HCT116 (cell line): Measurements from ENCODE around the gene PLA2R1. TPM values are rescaled to one million over a fixed set of nuclear protein-coding genes. Genes with fewer than 3 reads are reported as not detected.

Experiments
- ATAC-seq: fragments of 200-7000 bp; cut with Tn5 transposase; 2 replicates; pipeline ENCODE4 v1.9.1; 2020; ENCODE audit warnings: mild to moderate bottlenecking, moderate library complexity
- BruUV-seq: library from RNA; stranded (reverse); fragments of 400-500 nt; replicated peaks from 2 replicates; lab custom pipeline; 2021; lab: Mats Ljungman, UMichigan
- CTCF ChIA-PET: fragments of 300-600 bp; sonication (Branson Sonifier 250); formaldehyde crosslinking; loops from one replicate; lab custom pipeline; 2021; ENCODE audit warnings: antibody characterized with exemption; lab: Charles Lee
- POLR2A ChIA-PET: fragments of 300-600, 350-600 bp; sonication (Branson Sonifier 250); formaldehyde crosslinking; loops from one replicate; lab custom pipeline; 2021; ENCODE audit warnings: antibody characterized with exemption; lab: Charles Lee
- RAD21 ChIA-PET, 2 experiments: fragments of 300-600 bp; sonication (Branson Sonifier 250); formaldehyde crosslinking; loops; one replicate each; lab custom pipeline; 2023; ENCODE audit warnings: low total read pairs in 2 of 2; ENCODE audit not compliant: uncharacterized antibody in 2 of 2, unreplicated experiment in 2 of 2, low non-redundant PET in 1 of 2; lab: Charles Lee
- DNase-seq: peaks from one replicate; pipeline ENCODE4 v3.0.0-alpha.2; 2010; ENCODE audit warnings: low read depth, low spot score
- H2AFZ ChIP-seq: fragments of 200-600 bp; shearing (Covaris generic), sonication (generic); 2 replicates; pipeline ENCODE4 v1.6.1; 2017; ENCODE audit warnings: low read depth, mixed run types, mixed read lengths, antibody characterized with exemption, low read length; ENCODE audit not compliant: poor library complexity, severe bottlenecking
- H3K27ac ChIP-seq: 2 replicates; pipeline ENCODE4 v1.5.1; 2012; ENCODE audit warnings: low read depth, low read length
- H3K27me3 ChIP-seq: fragments of 200-600 bp; sonication (generic); 2 replicates; pipeline ENCODE4 v1.6.1; 2016; ENCODE audit warnings: mixed run types, low read length, mixed read lengths; ENCODE audit not compliant: insufficient read depth
- H3K36me3 ChIP-seq, 2 experiments: fragments of 200-500 bp in 1 of 2; fragments of 200-600 bp in 1 of 2; sonication (Bioruptor generic) in 1 of 2; sonication (generic) in 1 of 2; 2 replicates each; pipeline versions ENCODE4 v1.5.1 to v1.6.1; 2014 to 2016; ENCODE audit warnings: low read length in 2 of 2, inconsistent platforms in 1 of 2, mixed read lengths in 1 of 2, mixed run types in 1 of 2; ENCODE audit not compliant: insufficient read depth in 2 of 2, control insufficient read depth in 1 of 2
- H3K4me1 ChIP-seq, 2 experiments: fragments of 200-600 bp in 1 of 2; sonication (generic) in 1 of 2; 2 replicates each; pipeline versions ENCODE4 v1.5.1 to v1.6.1; 2012 to 2017; ENCODE audit warnings: low read length in 2 of 2, inconsistent platforms in 1 of 2, mild to moderate bottlenecking in 1 of 2, mixed read lengths in 1 of 2, mixed run types in 1 of 2, moderate library complexity in 1 of 2; ENCODE audit not compliant: insufficient read depth in 2 of 2, control insufficient read depth in 1 of 2
- H3K4me2 ChIP-seq: fragments of 200-600 bp; sonication (generic); 2 replicates; pipeline ENCODE4 v1.6.1; 2017; ENCODE audit warnings: mixed run types, low read length, mixed read lengths
- H3K4me3 ChIP-seq, 2 experiments: fragments of 200-600 bp in 1 of 2; sonication (generic) in 1 of 2; replicated peaks in 1 of 2; 2 replicates each; pipeline ENCODE4 v1.5.1; 2011 to 2016; ENCODE audit warnings: low read length in 2 of 2, control low read depth in 1 of 2, low read depth in 1 of 2, mild to moderate bottlenecking in 1 of 2, mixed read lengths in 1 of 2, mixed run types in 1 of 2
- H3K79me2 ChIP-seq: fragments of 200-600 bp; sonication (generic); 2 replicates; pipeline ENCODE4 v1.6.1; 2017; ENCODE audit warnings: mild to moderate bottlenecking, mixed run types, low read length, moderate library complexity, mixed read lengths; ENCODE audit not compliant: insufficient read depth
- H3K9ac ChIP-seq: fragments of 200-600 bp; sonication (generic); 2 replicates; pipeline ENCODE4 v1.6.1; 2016; ENCODE audit warnings: low read length, mixed read lengths
- H3K9me2 ChIP-seq: fragments of 200-600 bp; sonication (generic), shearing (Covaris generic); 2 replicates; pipeline ENCODE4 v1.6.1; 2017; ENCODE audit warnings: mixed run types, mild to moderate bottlenecking, moderate library complexity; ENCODE audit not compliant: insufficient read depth
- H3K9me3 ChIP-seq, 2 experiments: fragments of 200-500 bp in 1 of 2; fragments of 200-600 bp in 1 of 2; sonication (Bioruptor generic) in 1 of 2; sonication (generic) in 1 of 2; 2 replicates each; pipeline ENCODE4 v1.6.1; 2014 to 2017; ENCODE audit warnings: low read length in 2 of 2, mixed read lengths in 2 of 2, inconsistent platforms in 1 of 2, low read depth in 1 of 2, mild to moderate bottlenecking in 1 of 2, mixed run types in 1 of 2, moderate library complexity in 1 of 2; ENCODE audit not compliant: control insufficient read depth in 1 of 2, insufficient read depth in 1 of 2
- H4K20me1 ChIP-seq: fragments of 200-600 bp; sonication (generic), shearing (Covaris generic); 2 replicates; pipeline ENCODE4 v1.6.1; 2017; ENCODE audit warnings: mixed run types, mild to moderate bottlenecking, moderate library complexity; ENCODE audit not compliant: insufficient read depth
- CBX3 ChIP-seq: IDR thresholded peaks from 2 replicates; pipeline ENCODE4 v1.6.1; 2012; ENCODE audit warnings: low read depth
- CEBPB ChIP-seq: IDR thresholded peaks from 2 replicates; pipeline ENCODE4 v1.6.1; 2012; ENCODE audit warnings: low read depth
- EGR1 ChIP-seq: IDR thresholded peaks from 2 replicates; pipeline ENCODE4 v1.6.1; 2012; ENCODE audit warnings: low read depth
- ELF1 ChIP-seq: IDR thresholded peaks from 2 replicates; pipeline ENCODE4 v1.6.1; 2012; ENCODE audit warnings: low read depth, borderline replicate concordance
- EZH2 ChIP-seq: fragments of 200-600 bp; sonication (generic); IDR thresholded peaks from 2 replicates; pipeline ENCODE4 v1.6.1; 2017; ENCODE audit warnings: antibody characterized with exemption, mixed run types
- EZH2phosphoT487 ChIP-seq: fragments of 200-600 bp; IDR thresholded peaks from 2 replicates; pipeline ENCODE4 v1.6.1; 2018; ENCODE audit warnings: antibody characterized with exemption, borderline replicate concordance
- FOSL1 ChIP-seq: IDR thresholded peaks from 2 replicates; pipeline ENCODE4 v1.6.1; 2012; ENCODE audit warnings: low read depth
- JUND ChIP-seq: IDR thresholded peaks from 2 replicates; pipeline ENCODE4 v1.6.1; 2012
- POLR2A ChIP-seq: IDR thresholded peaks from 2 replicates; pipeline ENCODE4 v1.7.0; 2011; ENCODE audit warnings: borderline replicate concordance; ENCODE audit not compliant: insufficient read depth, insufficient read length; ENCODE audit errors: extremely low read depth
- POLR2AphosphoS5 ChIP-seq: IDR thresholded peaks from 2 replicates; pipeline ENCODE4 v1.6.1; 2011; ENCODE audit warnings: mild to moderate bottlenecking, low read depth, low read length, moderate library complexity
- RAD21 ChIP-seq: IDR thresholded peaks from 2 replicates; pipeline ENCODE4 v1.6.1; 2012; ENCODE audit warnings: low read depth, mild to moderate bottlenecking
- SIN3A ChIP-seq: IDR thresholded peaks from 2 replicates; pipeline ENCODE4 v1.6.1; 2012; ENCODE audit warnings: low read depth
- SP1 ChIP-seq: IDR thresholded peaks from 2 replicates; pipeline ENCODE4 v1.6.1; 2012; ENCODE audit warnings: low read depth
- SRF ChIP-seq: IDR thresholded peaks from 2 replicates; pipeline ENCODE4 v1.6.1; 2012; ENCODE audit warnings: low read depth
- TCF7L2 ChIP-seq: IDR thresholded peaks from 2 replicates; pipeline ENCODE4 v1.7.0; 2011; ENCODE audit warnings: borderline replicate concordance, inconsistent platforms; ENCODE audit not compliant: insufficient read depth, insufficient read length; ENCODE audit errors: extremely low read depth
- intact Hi-C: fragments of 100-400 bp; cut with micrococcal nuclease; formaldehyde crosslinking; loops from 2 replicates; pipeline ENCODE4 v1.10.0; 2022
- total RNA-seq: library from RNA; stranded (reverse); gene quantifications from one replicate; pipeline ENCODE4 v1.2.1, GENCODE V29; 2021; ENCODE audit not compliant: unreplicated experiment
- TF ChIP-seq, protein P1 (sequence below): IDR thresholded peaks from 2 replicates; pipeline ENCODE4 v1.6.1; 2011; ENCODE audit warnings: mild to moderate bottlenecking, low read length, moderate library complexity; ENCODE audit not compliant: insufficient replicate concordance; ENCODE audit errors: extremely low read depth
- TF ChIP-seq, protein P2 (sequence below): IDR thresholded peaks from 2 replicates; pipeline ENCODE4 v1.6.1; 2012; ENCODE audit warnings: low read depth
- TF ChIP-seq, protein P3 (sequence below), 3 experiments: fragments of 200-600 bp in 1 of 3; sonication (generic) in 1 of 3; IDR thresholded peaks in 2 of 3; conservative IDR thresholded peaks in 1 of 3; 2 replicates each; pipeline ENCODE4 v1.5.1; 2012 to 2017; ENCODE audit warnings: low read depth in 2 of 3, low read length in 2 of 3, antibody characterized with exemption in 1 of 3, borderline replicate concordance in 1 of 3, control low read depth in 1 of 3, mild to moderate bottlenecking in 1 of 3, mixed read lengths in 1 of 3, mixed run types in 1 of 3, moderate library complexity in 1 of 3; ENCODE audit not compliant: insufficient read depth in 1 of 3
- TF ChIP-seq, protein P4 (sequence below): IDR thresholded peaks from 2 replicates; pipeline ENCODE4 v1.6.1; 2012

The PLA2R1 gene
- total RNA-seq, 1 experiment from 2014 or later, result 0.34 TPM

DNA sequence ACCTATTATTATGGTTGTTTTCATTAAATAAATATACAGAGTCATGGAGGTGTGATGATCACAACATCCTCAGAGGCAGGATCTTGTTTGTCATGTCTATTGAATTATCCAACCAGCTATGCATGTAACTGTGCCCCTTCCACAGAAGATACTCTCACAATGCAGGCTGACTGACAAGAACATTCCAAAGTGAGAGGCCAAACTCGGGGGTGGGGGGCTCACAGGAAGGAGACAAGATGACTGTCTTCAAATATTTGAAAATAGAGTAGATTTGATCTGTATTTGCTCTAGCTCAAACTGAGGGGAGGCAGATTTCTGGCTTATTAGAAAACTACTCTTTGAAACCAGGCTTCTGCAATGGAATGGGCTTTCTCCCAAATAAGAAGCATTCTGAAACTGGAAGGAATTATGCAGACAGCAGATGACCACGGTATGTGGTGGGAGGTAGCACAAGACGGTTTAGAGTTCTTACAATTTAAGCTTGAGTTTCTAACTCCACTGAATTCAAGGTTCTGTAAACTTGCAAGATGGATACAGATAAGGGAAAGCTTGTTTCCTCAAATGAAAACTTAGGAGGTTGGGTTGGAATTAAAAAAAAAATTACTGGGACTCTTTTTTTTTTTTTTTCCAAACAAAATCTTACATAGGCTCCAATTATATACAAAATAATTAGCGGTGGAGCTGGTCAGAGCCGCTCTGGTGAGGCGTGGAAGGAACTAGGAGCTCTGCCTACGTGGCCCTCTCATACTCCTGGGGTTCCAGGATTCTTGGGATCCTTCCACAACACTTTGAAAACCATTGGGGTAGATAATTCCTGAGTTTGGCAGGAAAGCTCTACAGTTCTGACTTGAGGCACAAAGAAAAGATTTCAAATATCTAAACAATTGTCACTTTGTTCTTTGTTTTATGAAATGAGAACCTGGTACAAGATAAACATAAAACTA is 79.3 kb downstream of the PLA2R1 start:
- no peaks in the 10 kb centered on the region for H3K79me2 ChIP-seq
- no peak overlapping the region for H3K4me3 ChIP-seq
- no peaks in the 10 kb centered on the region for H3K36me3 ChIP-seq
- no peaks in the 10 kb centered on the region for H3K9me3 ChIP-seq
- CTCF ChIA-PET, result interaction anchor here (1.3 to 1.9 kb wide), 3 partner anchors 14 to 40 kb away, joined by 5 to 6 read pairs (median 5); no protein-coding TSS in a partner anchor
- no peaks in the 10 kb centered on the region for H4K20me1 ChIP-seq
- no peak overlapping the region for H3K27ac ChIP-seq
- RAD21 ChIA-PET, result no interaction called here
- H2AFZ ChIP-seq, result no peak overlapping the region
- POLR2A ChIA-PET, result no interaction called here
- DNase-seq, result no peak
- peaks cover 4 to 10% of the 10 kb centered on the region in 2 experiments; a peak in 3 of 4 replicates for H3K4me1 ChIP-seq
- TF ChIP-seq SIN3A (no peak), EZH2phosphoT487 (no peak), CEBPB (no peak), CBX3 (no peak), FOSL1 (no peak), SP1 (no peak), RAD21 (no peak), EZH2 (no peak), JUND (no peak), POLR2AphosphoS5 (no peak), SRF (no peak), POLR2A (no peak), EGR1 (no peak), TCF7L2 (no peak), ELF1 (no peak)
- TF ChIP-seq, protein P1, sequence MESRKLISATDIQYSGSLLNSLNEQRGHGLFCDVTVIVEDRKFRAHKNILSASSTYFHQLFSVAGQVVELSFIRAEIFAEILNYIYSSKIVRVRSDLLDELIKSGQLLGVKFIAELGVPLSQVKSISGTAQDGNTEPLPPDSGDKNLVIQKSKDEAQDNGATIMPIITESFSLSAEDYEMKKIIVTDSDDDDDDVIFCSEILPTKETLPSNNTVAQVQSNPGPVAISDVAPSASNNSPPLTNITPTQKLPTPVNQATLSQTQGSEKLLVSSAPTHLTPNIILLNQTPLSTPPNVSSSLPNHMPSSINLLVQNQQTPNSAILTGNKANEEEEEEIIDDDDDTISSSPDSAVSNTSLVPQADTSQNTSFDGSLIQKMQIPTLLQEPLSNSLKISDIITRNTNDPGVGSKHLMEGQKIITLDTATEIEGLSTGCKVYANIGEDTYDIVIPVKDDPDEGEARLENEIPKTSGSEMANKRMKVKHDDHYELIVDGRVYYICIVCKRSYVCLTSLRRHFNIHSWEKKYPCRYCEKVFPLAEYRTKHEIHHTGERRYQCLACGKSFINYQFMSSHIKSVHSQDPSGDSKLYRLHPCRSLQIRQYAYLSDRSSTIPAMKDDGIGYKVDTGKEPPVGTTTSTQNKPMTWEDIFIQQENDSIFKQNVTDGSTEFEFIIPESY, result no peak
- TF ChIP-seq, protein P2, sequence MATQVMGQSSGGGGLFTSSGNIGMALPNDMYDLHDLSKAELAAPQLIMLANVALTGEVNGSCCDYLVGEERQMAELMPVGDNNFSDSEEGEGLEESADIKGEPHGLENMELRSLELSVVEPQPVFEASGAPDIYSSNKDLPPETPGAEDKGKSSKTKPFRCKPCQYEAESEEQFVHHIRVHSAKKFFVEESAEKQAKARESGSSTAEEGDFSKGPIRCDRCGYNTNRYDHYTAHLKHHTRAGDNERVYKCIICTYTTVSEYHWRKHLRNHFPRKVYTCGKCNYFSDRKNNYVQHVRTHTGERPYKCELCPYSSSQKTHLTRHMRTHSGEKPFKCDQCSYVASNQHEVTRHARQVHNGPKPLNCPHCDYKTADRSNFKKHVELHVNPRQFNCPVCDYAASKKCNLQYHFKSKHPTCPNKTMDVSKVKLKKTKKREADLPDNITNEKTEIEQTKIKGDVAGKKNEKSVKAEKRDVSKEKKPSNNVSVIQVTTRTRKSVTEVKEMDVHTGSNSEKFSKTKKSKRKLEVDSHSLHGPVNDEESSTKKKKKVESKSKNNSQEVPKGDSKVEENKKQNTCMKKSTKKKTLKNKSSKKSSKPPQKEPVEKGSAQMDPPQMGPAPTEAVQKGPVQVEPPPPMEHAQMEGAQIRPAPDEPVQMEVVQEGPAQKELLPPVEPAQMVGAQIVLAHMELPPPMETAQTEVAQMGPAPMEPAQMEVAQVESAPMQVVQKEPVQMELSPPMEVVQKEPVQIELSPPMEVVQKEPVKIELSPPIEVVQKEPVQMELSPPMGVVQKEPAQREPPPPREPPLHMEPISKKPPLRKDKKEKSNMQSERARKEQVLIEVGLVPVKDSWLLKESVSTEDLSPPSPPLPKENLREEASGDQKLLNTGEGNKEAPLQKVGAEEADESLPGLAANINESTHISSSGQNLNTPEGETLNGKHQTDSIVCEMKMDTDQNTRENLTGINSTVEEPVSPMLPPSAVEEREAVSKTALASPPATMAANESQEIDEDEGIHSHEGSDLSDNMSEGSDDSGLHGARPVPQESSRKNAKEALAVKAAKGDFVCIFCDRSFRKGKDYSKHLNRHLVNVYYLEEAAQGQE, result no peak
- TF ChIP-seq, protein P3, sequence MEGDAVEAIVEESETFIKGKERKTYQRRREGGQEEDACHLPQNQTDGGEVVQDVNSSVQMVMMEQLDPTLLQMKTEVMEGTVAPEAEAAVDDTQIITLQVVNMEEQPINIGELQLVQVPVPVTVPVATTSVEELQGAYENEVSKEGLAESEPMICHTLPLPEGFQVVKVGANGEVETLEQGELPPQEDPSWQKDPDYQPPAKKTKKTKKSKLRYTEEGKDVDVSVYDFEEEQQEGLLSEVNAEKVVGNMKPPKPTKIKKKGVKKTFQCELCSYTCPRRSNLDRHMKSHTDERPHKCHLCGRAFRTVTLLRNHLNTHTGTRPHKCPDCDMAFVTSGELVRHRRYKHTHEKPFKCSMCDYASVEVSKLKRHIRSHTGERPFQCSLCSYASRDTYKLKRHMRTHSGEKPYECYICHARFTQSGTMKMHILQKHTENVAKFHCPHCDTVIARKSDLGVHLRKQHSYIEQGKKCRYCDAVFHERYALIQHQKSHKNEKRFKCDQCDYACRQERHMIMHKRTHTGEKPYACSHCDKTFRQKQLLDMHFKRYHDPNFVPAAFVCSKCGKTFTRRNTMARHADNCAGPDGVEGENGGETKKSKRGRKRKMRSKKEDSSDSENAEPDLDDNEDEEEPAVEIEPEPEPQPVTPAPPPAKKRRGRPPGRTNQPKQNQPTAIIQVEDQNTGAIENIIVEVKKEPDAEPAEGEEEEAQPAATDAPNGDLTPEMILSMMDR (IDR thresholded peaks at IDR 0.05 in 2 of 3, conservative IDR thresholded peaks at IDR 0.05 in 1 of 3; ENCODE audit: borderline replicate concordance in 1 of 3, insufficient read depth in 1 of 3, low read depth in 2 of 3, low read length in 2 of 3), result no peak
- TF ChIP-seq, protein P4, sequence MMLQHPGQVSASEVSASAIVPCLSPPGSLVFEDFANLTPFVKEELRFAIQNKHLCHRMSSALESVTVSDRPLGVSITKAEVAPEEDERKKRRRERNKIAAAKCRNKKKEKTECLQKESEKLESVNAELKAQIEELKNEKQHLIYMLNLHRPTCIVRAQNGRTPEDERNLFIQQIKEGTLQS, result no peak
- H3K4me2 ChIP-seq, result no peak overlapping the region
- H3K27me3 ChIP-seq, result no peaks in the 10 kb centered on the region
- H3K9me2 ChIP-seq, result no peaks in the 10 kb centered on the region
- ATAC-seq, result no peak
- BruUV-seq, result no TSS peak
- intact Hi-C loops, result no loop called here
- no peak overlapping the region for H3K9ac ChIP-seq
